Endodermal cell (in vitro differentiated cells): ENCODE measurements around the gene ZNF750. TPM values are rescaled to one million over a fixed set of nuclear protein-coding genes. Genes with fewer than 3 reads are reported as not detected.

ENCODE experiments used
- DNase-seq: peaks from one replicate; pipeline ENCODE4 v3.0.0-alpha.2; 2017
- H3K27ac ChIP-seq: 2 replicates; pipeline ENCODE4 v1.5.1; 2013; ENCODE audit warnings: mild to moderate bottlenecking, low read depth, low read length, moderate library complexity
- H3K27me3 ChIP-seq: 2 replicates; pipeline ENCODE4 v1.6.1; 2013; ENCODE audit warnings: mild to moderate bottlenecking, low read length, moderate library complexity; ENCODE audit not compliant: insufficient read depth, control insufficient read depth, poor library complexity, severe bottlenecking
- H3K36me3 ChIP-seq: 2 replicates; pipeline ENCODE4 v1.7.0; 2013; ENCODE audit warnings: mild to moderate bottlenecking, low read length, moderate library complexity; ENCODE audit not compliant: control insufficient read depth, insufficient read depth
- H3K4me1 ChIP-seq: one replicate; pipeline ENCODE4 v1.7.0; 2013; ENCODE audit warnings: low read length; ENCODE audit not compliant: control insufficient read depth, insufficient read depth
- H3K4me3 ChIP-seq: 2 replicates; pipeline ENCODE4 v1.5.1; 2013; ENCODE audit warnings: mild to moderate bottlenecking, low read length, moderate library complexity
- H3K9ac ChIP-seq: 2 replicates; pipeline ENCODE4 v1.6.1; 2013; ENCODE audit warnings: mild to moderate bottlenecking, low read length, moderate library complexity; ENCODE audit not compliant: poor library complexity, severe bottlenecking; ENCODE audit errors: extremely low read depth
- H3K9me3 ChIP-seq: 2 replicates; pipeline ENCODE4 v1.6.1; 2013; ENCODE audit warnings: mild to moderate bottlenecking, low read length, moderate library complexity; ENCODE audit not compliant: control insufficient read depth
- H3K27ac Mint-ChIP-seq: 2 replicates; pipeline ENCODE4 v1.8.0; 2020; ENCODE audit warnings: mixed read lengths
- H3K27me3 Mint-ChIP-seq: 2 replicates; pipeline ENCODE4 v1.8.0; 2021; ENCODE audit warnings: mild to moderate bottlenecking, mixed read lengths; ENCODE audit not compliant: insufficient read depth
- H3K36me3 Mint-ChIP-seq: 2 replicates; pipeline ENCODE4 v1.8.0; 2020; ENCODE audit warnings: low read depth, mixed read lengths
- H3K4me1 Mint-ChIP-seq: 2 replicates; pipeline ENCODE4 v1.8.0; 2020; ENCODE audit warnings: mixed read lengths
- H3K4me3 Mint-ChIP-seq: 2 replicates; pipeline ENCODE4 v1.8.0; 2020; ENCODE audit warnings: mild to moderate bottlenecking, moderate library complexity, mixed read lengths
- H3K9me3 Mint-ChIP-seq: 2 replicates; pipeline ENCODE4 v1.8.0; 2020; ENCODE audit warnings: mild to moderate bottlenecking, mixed read lengths
- WGBS, 2 experiments: methylation state at CpG; one replicate each; pipeline versions ENCODE4 v1.1.5 to v1.1.7; 2013; ENCODE audit warnings: missing lambda C conversion rate in 2 of 2, mixed read lengths in 1 of 2; ENCODE audit not compliant: insufficient coverage in 1 of 2, insufficient read length in 1 of 2; 5-methylcytosine and 5-hydroxymethylcytosine counted together
- total RNA-seq, 2 donors: library from RNA; stranded (reverse); fragmentation: NEBNext Ultra II Directional in 1 of 2; extraction: Animal tissue kit (Norgen Biotek cat#: 25700) in 1 of 2; gene quantifications; 2 replicates in 1 of 2; 3 replicates in 1 of 2; pipeline ENCODE4 v1.2.1, GENCODE V29; 2021
- TF ChIP-seq, protein P1 (sequence below): fragments of 200-600 bp; sonication (generic); conservative IDR thresholded peaks from 2 replicates; pipeline ENCODE4 v1.5.0; 2021; ENCODE audit warnings: antibody characterized with exemption, mild to moderate bottlenecking

The ZNF750 gene
- total RNA-seq, 2 donors from 2014 or later: not detected

DNA sequence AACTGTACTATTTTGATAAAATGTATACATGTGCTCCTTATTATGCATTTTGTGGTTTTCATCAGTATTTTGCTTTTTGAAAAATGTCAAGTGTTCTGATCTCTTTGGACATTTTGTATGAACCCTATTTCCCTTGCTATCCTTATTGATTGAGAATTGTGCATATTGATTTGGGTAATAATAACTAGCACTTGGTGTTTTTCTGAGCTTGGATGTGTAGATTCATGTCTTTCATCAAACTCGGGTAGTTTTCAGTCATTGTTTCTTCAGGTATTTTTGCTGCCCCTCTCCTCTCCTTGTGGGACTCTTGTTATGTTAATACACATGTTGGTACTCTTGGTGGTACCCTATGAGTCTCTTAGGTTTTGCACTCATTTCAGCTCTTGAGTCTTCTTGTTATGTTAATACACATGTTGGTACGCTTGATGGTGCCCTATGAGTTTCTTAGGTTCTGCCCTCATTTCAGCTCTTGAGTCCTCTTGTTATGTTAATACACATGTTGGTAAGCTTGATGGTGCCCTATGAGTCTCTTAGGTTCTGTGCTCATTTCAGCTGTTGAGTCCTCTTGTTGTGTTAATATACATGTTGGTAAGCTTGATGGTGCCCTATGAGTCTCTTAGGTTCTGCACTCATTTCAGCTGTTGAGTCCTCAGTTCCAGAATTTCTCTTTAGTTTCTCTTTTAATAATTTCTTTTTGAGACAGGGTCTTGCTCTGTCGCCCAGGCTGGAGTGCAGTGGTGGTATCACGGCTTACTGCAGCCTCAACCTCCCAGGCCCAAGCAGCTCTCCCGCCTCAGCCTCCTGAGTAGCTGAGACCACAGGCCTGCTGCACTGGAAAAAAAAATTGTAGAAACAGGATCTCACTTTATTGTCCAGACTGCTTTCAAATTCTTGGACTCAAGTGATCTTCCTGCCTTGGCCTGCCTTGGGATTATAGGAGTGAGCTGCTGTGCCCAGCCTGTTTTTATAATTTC, 19.3 kb downstream of the ZNF750 start:
- Mint-ChIP-seq H3K27ac (no peak overlapping the region), H3K9me3 (peaks cover 19% of the 10 kb centered on the region), H3K27me3 (no peaks in the 10 kb centered on the region), H3K4me3 (no peak overlapping the region), H3K36me3 (peaks cover 71% of the 10 kb centered on the region), H3K4me1 (no peaks in the 10 kb centered on the region)
- H3K4me1 ChIP-seq: no peaks in the 10 kb centered on the region
- H3K4me3 ChIP-seq: no peak overlapping the region
- no peak overlapping the region for H3K9ac ChIP-seq
- peaks cover 24% of the 10 kb centered on the region for H3K9me3 ChIP-seq
- no peak for DNase-seq
- H3K36me3 ChIP-seq: peaks cover 52% of the 10 kb centered on the region
- TF ChIP-seq, protein P1, sequence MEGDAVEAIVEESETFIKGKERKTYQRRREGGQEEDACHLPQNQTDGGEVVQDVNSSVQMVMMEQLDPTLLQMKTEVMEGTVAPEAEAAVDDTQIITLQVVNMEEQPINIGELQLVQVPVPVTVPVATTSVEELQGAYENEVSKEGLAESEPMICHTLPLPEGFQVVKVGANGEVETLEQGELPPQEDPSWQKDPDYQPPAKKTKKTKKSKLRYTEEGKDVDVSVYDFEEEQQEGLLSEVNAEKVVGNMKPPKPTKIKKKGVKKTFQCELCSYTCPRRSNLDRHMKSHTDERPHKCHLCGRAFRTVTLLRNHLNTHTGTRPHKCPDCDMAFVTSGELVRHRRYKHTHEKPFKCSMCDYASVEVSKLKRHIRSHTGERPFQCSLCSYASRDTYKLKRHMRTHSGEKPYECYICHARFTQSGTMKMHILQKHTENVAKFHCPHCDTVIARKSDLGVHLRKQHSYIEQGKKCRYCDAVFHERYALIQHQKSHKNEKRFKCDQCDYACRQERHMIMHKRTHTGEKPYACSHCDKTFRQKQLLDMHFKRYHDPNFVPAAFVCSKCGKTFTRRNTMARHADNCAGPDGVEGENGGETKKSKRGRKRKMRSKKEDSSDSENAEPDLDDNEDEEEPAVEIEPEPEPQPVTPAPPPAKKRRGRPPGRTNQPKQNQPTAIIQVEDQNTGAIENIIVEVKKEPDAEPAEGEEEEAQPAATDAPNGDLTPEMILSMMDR: no peak
- no peaks in the 10 kb centered on the region for H3K27me3 ChIP-seq
- 91 to 93% methylated on average over 5 of the region's 5 CpGs for WGBS, 2 experiments
- no peak overlapping the region for H3K27ac ChIP-seq

DNA sequence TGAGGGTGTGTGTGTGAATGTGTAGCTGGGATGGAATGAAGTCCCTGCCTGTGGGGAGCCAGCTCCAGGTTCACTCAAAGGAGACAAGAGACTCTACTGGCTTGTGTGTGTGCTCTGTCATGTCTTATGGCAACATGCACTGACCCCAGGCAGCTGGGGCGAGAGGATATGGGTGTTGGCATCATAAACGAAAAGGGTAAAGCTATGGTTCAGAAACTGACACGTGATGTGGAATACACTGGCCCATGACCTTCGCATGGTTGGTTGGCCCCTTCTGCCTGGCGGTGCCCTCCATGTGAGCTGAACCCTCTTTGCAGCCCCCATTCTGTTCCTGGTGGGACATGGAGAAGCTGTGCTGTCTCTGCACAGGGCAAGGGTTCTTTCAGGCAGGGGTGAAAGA, 21.9 kb downstream of the ZNF750 start:
- DNase-seq: no peak
- H3K36me3 ChIP-seq: peaks cover 54% of the 10 kb centered on the region
- no peak overlapping the region for H3K27ac Mint-ChIP-seq
- H3K9me3 Mint-ChIP-seq: peaks cover 19% of the 10 kb centered on the region
- no peak overlapping the region for H3K4me3 Mint-ChIP-seq
- no peak overlapping the region for H3K4me3 ChIP-seq
- no peak overlapping the region for H3K9ac ChIP-seq
- no peaks in the 10 kb centered on the region for H3K4me1 Mint-ChIP-seq
- no peaks in the 10 kb centered on the region for H3K4me1 ChIP-seq
- H3K36me3 Mint-ChIP-seq: peaks cover 85% of the 10 kb centered on the region
- H3K9me3 ChIP-seq: peaks cover 24% of the 10 kb centered on the region
- H3K27me3 ChIP-seq: no peaks in the 10 kb centered on the region
- no peaks in the 10 kb centered on the region for H3K27me3 Mint-ChIP-seq
- no peak overlapping the region for H3K27ac ChIP-seq
- WGBS, 2 experiments: 90 to 98% methylated on average over 5 of the region's 5 CpGs
- TF ChIP-seq, protein P1: no peak

DNA sequence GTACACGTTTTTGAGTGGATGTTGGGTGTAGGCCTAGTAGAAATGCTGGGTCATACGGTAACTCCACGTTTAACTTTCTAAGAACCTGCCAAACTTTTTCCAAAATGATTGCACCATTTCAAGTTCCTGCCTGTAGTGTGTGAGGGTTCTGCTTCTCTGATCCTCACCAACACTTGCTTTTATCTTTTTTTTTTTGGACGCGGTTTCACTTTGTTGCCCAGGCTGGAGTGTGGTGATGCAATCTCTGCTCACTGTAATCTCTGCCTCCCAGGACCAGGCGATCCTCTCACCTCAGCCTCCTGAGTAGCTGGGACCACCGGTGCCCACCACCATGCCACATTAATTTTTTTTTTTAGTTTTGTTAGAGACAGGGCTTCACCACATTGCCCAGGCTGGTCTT, 23.5 kb downstream of the ZNF750 start:
- no peak for DNase-seq
- Histone ChIP-seq H3K9ac (no peak overlapping the region), H3K4me1 (no peaks in the 10 kb centered on the region), H3K27ac (no peak overlapping the region), H3K9me3 (peaks cover 23% of the 10 kb centered on the region), H3K36me3 (peaks cover 54% of the 10 kb centered on the region), H3K27me3 (no peaks in the 10 kb centered on the region), H3K4me3 (no peak overlapping the region)
- H3K4me1 Mint-ChIP-seq: no peaks in the 10 kb centered on the region
- no peak overlapping the region for H3K27ac Mint-ChIP-seq
- H3K27me3 Mint-ChIP-seq: no peaks in the 10 kb centered on the region
- TF ChIP-seq, protein P1: no peak
- H3K4me3 Mint-ChIP-seq: no peak overlapping the region
- peaks cover 80% of the 10 kb centered on the region for H3K36me3 Mint-ChIP-seq
- peaks cover 19% of the 10 kb centered on the region for H3K9me3 Mint-ChIP-seq
- 93 to 94% methylated on average over 6 to 7 of the region's 7 CpGs for WGBS, 2 experiments
